ENCODE measurements around the gene MFSD12. TPM values are rescaled to one million over a fixed set of nuclear protein-coding genes. Genes with fewer than 3 reads are reported as not detected.

The MFSD12 gene
- total RNA-seq, 1 experiment from 2014 or later, result 34.5 TPM

- Histone ChIP-seq H3K79me2 (ENCODE audit: low read length) (peaks cover 9% of the 10 kb centered on the region), H3K27me3 (ENCODE audit: low read length) (no peaks in the 10 kb centered on the region), H2AFZ (ENCODE audit: low read length) (no peak overlapping the region), H3K27ac (ENCODE audit: low read length) (no peak overlapping the region), H3K4me3 (ENCODE audit: low read length) (no peak overlapping the region), H3K4me1 (ENCODE audit: low read length) (peaks cover 5% of the 10 kb centered on the region), H4K20me1 (ENCODE audit: insufficient read depth, low read depth, low read length) (peaks cover 15% of the 10 kb centered on the region; the same call in 1 of the 2 replicates), H3K9ac (ENCODE audit: low read length) (no peak overlapping the region), H3K4me2 (ENCODE audit: low read depth, low read length, poor library complexity, severe bottlenecking) (no peak overlapping the region), H3K9me2 (replicated peaks; ENCODE audit: insufficient read depth, low read length) (no peaks in the 10 kb centered on the region), H3K9me3 (ENCODE audit: low read length) (no peaks in the 10 kb centered on the region), H3K36me3 (ENCODE audit: insufficient read depth, low read length) (no peaks in the 10 kb centered on the region)
- DNase-seq, result no peak
Measured at GRCh38 chr19:3547767-3548282, 9.6 kb downstream of the MFSD12 start.

- Histone ChIP-seq H4K20me1 (ENCODE audit: insufficient read depth, low read depth, low read length) (peaks cover 15% of the 10 kb centered on the region; the same call in 1 of the 2 replicates), H3K27me3 (ENCODE audit: low read length) (no peaks in the 10 kb centered on the region), H3K9me2 (replicated peaks; ENCODE audit: insufficient read depth, low read length) (no peaks in the 10 kb centered on the region), H2AFZ (ENCODE audit: low read length) (no peak overlapping the region), H3K79me2 (ENCODE audit: low read length) (peaks cover 4% of the 10 kb centered on the region; the same call in 1 of the 2 replicates), H3K4me3 (ENCODE audit: low read length) (no peak overlapping the region), H3K36me3 (ENCODE audit: insufficient read depth, low read length) (no peaks in the 10 kb centered on the region), H3K9me3 (ENCODE audit: low read length) (no peaks in the 10 kb centered on the region), H3K4me2 (ENCODE audit: low read depth, low read length, poor library complexity, severe bottlenecking) (no peak overlapping the region), H3K9ac (ENCODE audit: low read length) (no peak overlapping the region), H3K4me1 (ENCODE audit: low read length) (no peaks in the 10 kb centered on the region), H3K27ac (ENCODE audit: low read length) (no peak overlapping the region)
- DNase-seq, result peak; percentile 71
Measured at GRCh38 chr19:3547301-3547731, 10.1 kb downstream of the MFSD12 start.

- H3K4me2 ChIP-seq (ENCODE audit: low read depth, low read length, poor library complexity, severe bottlenecking), result no peak overlapping the region
- H3K36me3 ChIP-seq (ENCODE audit: insufficient read depth, low read length), result no peaks in the 10 kb centered on the region
- no peak overlapping the region for H3K27ac ChIP-seq (ENCODE audit: low read length)
- H3K9me2 ChIP-seq (replicated peaks; ENCODE audit: insufficient read depth, low read length), result no peaks in the 10 kb centered on the region
- no peaks in the 10 kb centered on the region for H3K27me3 ChIP-seq (ENCODE audit: low read length)
- no peak overlapping the region for H3K4me3 ChIP-seq (ENCODE audit: low read length)
- H3K79me2 ChIP-seq (ENCODE audit: low read length), result no peaks in the 10 kb centered on the region
- H3K4me1 ChIP-seq (ENCODE audit: low read length), result no peaks in the 10 kb centered on the region
- no peak overlapping the region for H3K9ac ChIP-seq (ENCODE audit: low read length)
- no peak for DNase-seq
- H3K9me3 ChIP-seq (ENCODE audit: low read length), result no peaks in the 10 kb centered on the region
- peaks cover 15% of the 10 kb centered on the region; the same call in 1 of the 2 replicates for H4K20me1 ChIP-seq (ENCODE audit: insufficient read depth, low read depth, low read length)
- no peak overlapping the region for H2AFZ ChIP-seq (ENCODE audit: low read length)
Measured at GRCh38 chr19:3546119-3546518, 11.3 kb downstream of the MFSD12 start.

GRCh38 chr19:3545669-3546034, 11.7 kb downstream of the MFSD12 start:
- no peaks in the 10 kb centered on the region for H3K9me3 ChIP-seq (ENCODE audit: low read length)
- no peaks in the 10 kb centered on the region for H3K4me1 ChIP-seq (ENCODE audit: low read length)
- no peaks in the 10 kb centered on the region for H3K79me2 ChIP-seq (ENCODE audit: low read length)
- H3K27ac ChIP-seq (ENCODE audit: low read length), result no peak overlapping the region
- H3K9ac ChIP-seq (ENCODE audit: low read length), result no peak overlapping the region
- H4K20me1 ChIP-seq (ENCODE audit: insufficient read depth, low read depth, low read length), result peaks cover 15% of the 10 kb centered on the region; the same call in 1 of the 2 replicates
- DNase-seq, result no peak
- H3K36me3 ChIP-seq (ENCODE audit: insufficient read depth, low read length), result no peaks in the 10 kb centered on the region
- H3K27me3 ChIP-seq (ENCODE audit: low read length), result no peaks in the 10 kb centered on the region
- H3K4me2 ChIP-seq (ENCODE audit: low read depth, low read length, poor library complexity, severe bottlenecking), result no peak overlapping the region
- H3K4me3 ChIP-seq (ENCODE audit: low read length), result no peak overlapping the region
- no peak overlapping the region for H2AFZ ChIP-seq (ENCODE audit: low read length)
- H3K9me2 ChIP-seq (replicated peaks; ENCODE audit: insufficient read depth, low read length), result no peaks in the 10 kb centered on the region

- H3K9me2 ChIP-seq (replicated peaks; ENCODE audit: insufficient read depth, low read length), result no peaks in the 10 kb centered on the region
- peaks cover 15% of the 10 kb centered on the region; the same call in 1 of the 2 replicates for H4K20me1 ChIP-seq (ENCODE audit: insufficient read depth, low read depth, low read length)
- H3K27me3 ChIP-seq (ENCODE audit: low read length), result no peaks in the 10 kb centered on the region
- no peak overlapping the region for H2AFZ ChIP-seq (ENCODE audit: low read length)
- H3K9ac ChIP-seq (ENCODE audit: low read length), result no peak overlapping the region
- no peaks in the 10 kb centered on the region for H3K36me3 ChIP-seq (ENCODE audit: insufficient read depth, low read length)
- no peak overlapping the region for H3K27ac ChIP-seq (ENCODE audit: low read length)
- H3K4me3 ChIP-seq (ENCODE audit: low read length), result no peak overlapping the region
- DNase-seq, result peak; percentile 86
- no peak overlapping the region for H3K4me2 ChIP-seq (ENCODE audit: low read depth, low read length, poor library complexity, severe bottlenecking)
- no peaks in the 10 kb centered on the region for H3K9me3 ChIP-seq (ENCODE audit: low read length)
- no peaks in the 10 kb centered on the region for H3K79me2 ChIP-seq (ENCODE audit: low read length)
- H3K4me1 ChIP-seq (ENCODE audit: low read length), result no peaks in the 10 kb centered on the region
Measured at GRCh38 chr19:3544742-3545668, 12.4 kb downstream of the MFSD12 start.

- no peak for DNase-seq
- H3K9ac ChIP-seq (ENCODE audit: low read length), result no peak overlapping the region
Measured at GRCh38 chr19:3544058-3544376, 13.4 kb downstream of the MFSD12 start.

GRCh38 chr19:3543150-3544057, 14.0 kb downstream of the MFSD12 start:
- no peak for DNase-seq
- Histone ChIP-seq H3K27ac (ENCODE audit: low read length) (no peak overlapping the region), H3K4me1 (ENCODE audit: low read length) (no peaks in the 10 kb centered on the region), H3K4me3 (ENCODE audit: low read length) (no peak overlapping the region), H3K27me3 (ENCODE audit: low read length) (no peaks in the 10 kb centered on the region), H3K9ac (ENCODE audit: low read length) (no peak overlapping the region), H3K36me3 (ENCODE audit: insufficient read depth, low read length) (peaks cover 4% of the 10 kb centered on the region; the same call in 1 of the 2 replicates), H3K79me2 (ENCODE audit: low read length) (no peaks in the 10 kb centered on the region), H3K9me3 (ENCODE audit: low read length) (no peaks in the 10 kb centered on the region), H2AFZ (ENCODE audit: low read length) (no peak overlapping the region), H3K9me2 (replicated peaks; ENCODE audit: insufficient read depth, low read length) (no peaks in the 10 kb centered on the region), H3K4me2 (ENCODE audit: low read depth, low read length, poor library complexity, severe bottlenecking) (no peak overlapping the region), H4K20me1 (ENCODE audit: insufficient read depth, low read depth, low read length) (peaks cover 15% of the 10 kb centered on the region; the same call in 1 of the 2 replicates)

More at GRCh38 chr19:3544058-3544376, 13.4 kb downstream of the MFSD12 start:
- Histone ChIP-seq H3K9me3 (ENCODE audit: low read length) (no peaks in the 10 kb centered on the region), H3K9me2 (replicated peaks; ENCODE audit: insufficient read depth, low read length) (no peaks in the 10 kb centered on the region), H3K4me2 (ENCODE audit: low read depth, low read length, poor library complexity, severe bottlenecking) (no peak overlapping the region), H3K27ac (ENCODE audit: low read length) (no peak overlapping the region), H3K4me3 (ENCODE audit: low read length) (no peak overlapping the region), H2AFZ (ENCODE audit: low read length) (no peak overlapping the region), H3K79me2 (ENCODE audit: low read length) (no peaks in the 10 kb centered on the region), H3K4me1 (ENCODE audit: low read length) (no peaks in the 10 kb centered on the region), H3K27me3 (ENCODE audit: low read length) (no peaks in the 10 kb centered on the region), H3K36me3 (ENCODE audit: insufficient read depth, low read length) (peaks cover 4% of the 10 kb centered on the region; the same call in 1 of the 2 replicates), H4K20me1 (ENCODE audit: insufficient read depth, low read depth, low read length) (peaks cover 15% of the 10 kb centered on the region; the same call in 1 of the 2 replicates)

- H3K9me3 ChIP-seq (ENCODE audit: low read length), result no peaks in the 10 kb centered on the region
- H3K9me2 ChIP-seq (replicated peaks; ENCODE audit: insufficient read depth, low read length), result no peaks in the 10 kb centered on the region
- H4K20me1 ChIP-seq (ENCODE audit: insufficient read depth, low read depth, low read length), result no peaks in the 10 kb centered on the region; the same call in 1 of the 2 replicates
- H3K27ac ChIP-seq (ENCODE audit: low read length), result no peak overlapping the region
- H2AFZ ChIP-seq (ENCODE audit: low read length), result no peak overlapping the region
- no peak overlapping the region for H3K4me2 ChIP-seq (ENCODE audit: low read depth, low read length, poor library complexity, severe bottlenecking)
- H3K4me3 ChIP-seq (ENCODE audit: low read length), result no peak overlapping the region
- peaks cover 4% of the 10 kb centered on the region; the same call in 1 of the 2 replicates for H3K36me3 ChIP-seq (ENCODE audit: insufficient read depth, low read length)
- no peaks in the 10 kb centered on the region for H3K79me2 ChIP-seq (ENCODE audit: low read length)
- H3K27me3 ChIP-seq (ENCODE audit: low read length), result no peaks in the 10 kb centered on the region
- no peak for DNase-seq
- no peak overlapping the region for H3K9ac ChIP-seq (ENCODE audit: low read length)
- H3K4me1 ChIP-seq (ENCODE audit: low read length), result no peaks in the 10 kb centered on the region
Measured at GRCh38 chr19:3539756-3540118, 17.6 kb downstream of the MFSD12 start.

All from Karpas-422 (cell line).